Mesothelial cell of epicardium (in vitro differentiated cells): ENCODE measurements around the gene BRWD1. TPM values are rescaled to one million over a fixed set of nuclear protein-coding genes. Genes with fewer than 3 reads are reported as not detected.

Experiments
- DNase-seq, 2 experiments: peaks; one replicate each; pipeline ENCODE4 v3.0.0; 2021; ENCODE audit warnings: low spot score in 2 of 2; ENCODE audit not compliant: unreplicated experiment in 2 of 2
- H3K27ac Mint-ChIP-seq: 2 replicates; pipeline ENCODE4 v1.8.0; 2021; ENCODE audit warnings: mixed read lengths
- H3K27me3 Mint-ChIP-seq: 2 replicates; pipeline ENCODE4 v1.8.0; 2021; ENCODE audit warnings: low read depth, mixed read lengths
- H3K36me3 Mint-ChIP-seq: 2 replicates; pipeline ENCODE4 v1.8.0; 2021; ENCODE audit warnings: mixed read lengths
- H3K4me1 Mint-ChIP-seq: 2 replicates; pipeline ENCODE4 v1.8.0; 2021; ENCODE audit warnings: mixed read lengths
- H3K4me3 Mint-ChIP-seq: 2 replicates; pipeline ENCODE4 v1.8.0; 2021; ENCODE audit warnings: mild to moderate bottlenecking, moderate library complexity, mixed read lengths
- H3K9me3 Mint-ChIP-seq: 2 replicates; pipeline ENCODE4 v1.8.0; 2021; ENCODE audit warnings: mixed read lengths
- CTCF ChIP-seq: fragments of 200-600 bp; sonication (generic); IDR thresholded peaks from one replicate; pipeline ENCODE4 v1.5.0; 2021; ENCODE audit warnings: antibody characterized with exemption; ENCODE audit not compliant: unreplicated experiment
- total RNA-seq: library from RNA; stranded (reverse); gene quantifications from 3 replicates; pipeline ENCODE4 v1.2.1, GENCODE V29; 2021

BRWD1 gene
- total RNA-seq, 1 donor from 2014 or later: 65.9 TPM

- no peaks in the 10 kb centered on the region for H3K27me3 Mint-ChIP-seq
- DNase-seq: no peak
- no peaks in the 10 kb centered on the region for H3K9me3 Mint-ChIP-seq
- no peak overlapping the region for H3K4me3 Mint-ChIP-seq
- no peaks in the 10 kb centered on the region for H3K4me1 Mint-ChIP-seq
- TF ChIP-seq CTCF: no peak
- H3K36me3 Mint-ChIP-seq: peaks cover 34% of the 10 kb centered on the region
- H3K27ac Mint-ChIP-seq: no peak overlapping the region
Measured at GRCh38 chr21:39269620-39270019, 43.8 kb downstream of the BRWD1 start.

DNA sequence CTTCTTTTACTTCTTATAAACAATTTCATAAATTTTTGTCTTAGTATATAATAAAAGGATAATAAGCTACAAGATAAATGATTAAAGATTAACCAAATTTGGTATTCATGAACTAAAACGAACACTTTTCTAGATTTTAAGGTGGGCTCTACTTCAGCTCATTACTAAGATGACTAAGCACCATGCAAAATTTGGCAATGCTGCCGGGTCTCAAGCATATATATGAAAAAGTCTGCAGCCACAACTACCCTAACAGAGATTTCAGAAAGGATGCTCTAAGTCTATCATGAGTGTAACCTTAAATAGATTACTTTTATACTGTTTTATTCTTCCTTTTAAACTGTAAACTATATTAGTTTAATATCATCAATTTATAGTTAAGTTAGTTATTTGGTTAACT is 47.8 kb downstream of the BRWD1 start:
- DNase-seq: no peak
- H3K27ac Mint-ChIP-seq: no peak overlapping the region
- H3K27me3 Mint-ChIP-seq: no peaks in the 10 kb centered on the region
- no peak overlapping the region for H3K4me3 Mint-ChIP-seq
- peaks cover 37% of the 10 kb centered on the region for H3K36me3 Mint-ChIP-seq
- H3K9me3 Mint-ChIP-seq: no peaks in the 10 kb centered on the region
- H3K4me1 Mint-ChIP-seq: no peaks in the 10 kb centered on the region
- TF ChIP-seq CTCF: no peak

DNA sequence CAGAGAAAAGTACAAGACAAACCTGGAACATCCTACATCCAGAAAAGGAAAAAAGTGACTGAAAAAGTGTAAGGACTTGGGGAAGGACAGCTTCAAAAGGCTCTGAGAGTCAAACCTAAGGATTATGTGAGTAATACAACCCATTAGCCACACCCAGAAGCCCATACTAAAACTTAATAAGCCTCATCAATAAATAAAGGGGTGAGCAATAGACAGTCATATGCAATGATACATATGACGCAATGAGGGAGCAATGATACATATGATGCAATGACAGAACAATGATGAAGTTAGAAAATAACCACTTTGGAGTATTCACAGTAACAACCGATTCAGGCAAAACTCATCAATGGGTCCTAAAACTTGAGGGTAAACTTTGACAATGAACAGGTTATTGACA is 50.1 kb downstream of the BRWD1 start:
- H3K9me3 Mint-ChIP-seq: no peaks in the 10 kb centered on the region
- no peak for TF ChIP-seq CTCF
- peaks cover 32% of the 10 kb centered on the region for H3K36me3 Mint-ChIP-seq
- H3K27me3 Mint-ChIP-seq: no peaks in the 10 kb centered on the region
- H3K4me3 Mint-ChIP-seq: no peak overlapping the region
- no peaks in the 10 kb centered on the region for H3K4me1 Mint-ChIP-seq
- H3K27ac Mint-ChIP-seq: no peak overlapping the region
- DNase-seq: no peak

GRCh38 chr21:39258207-39258606 is 55.2 kb downstream of the BRWD1 start:
- Mint-ChIP-seq H3K36me3 (peaks cover 38% of the 10 kb centered on the region), H3K27ac (no peak overlapping the region)
- TF ChIP-seq CTCF: no peak

DNA sequence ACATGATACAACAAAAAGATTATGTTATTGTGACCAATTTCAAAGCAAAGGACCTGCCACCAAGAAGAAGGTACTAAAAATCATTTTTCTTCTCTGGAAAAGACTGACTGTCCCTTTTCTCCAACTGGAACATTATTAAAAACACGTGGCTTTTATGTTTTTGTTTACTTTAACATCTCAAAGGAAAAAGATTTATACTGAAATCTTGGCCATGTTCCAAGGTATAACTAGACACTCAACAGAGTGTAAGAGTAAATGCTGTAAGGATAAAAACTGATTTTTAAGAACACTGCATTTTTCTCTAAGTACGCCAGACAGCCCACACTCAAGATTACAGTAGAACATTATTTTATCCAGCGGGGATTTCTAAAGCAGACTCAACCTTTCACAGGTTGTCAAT is 62.1 kb downstream of the BRWD1 start:
- TF ChIP-seq CTCF: no peak
- Mint-ChIP-seq H3K27me3 (no peaks in the 10 kb centered on the region), H3K4me3 (no peak overlapping the region), H3K36me3 (peaks cover 45% of the 10 kb centered on the region), H3K4me1 (peaks cover 10% of the 10 kb centered on the region), H3K27ac (peak overlapping the region; percentile 76), H3K9me3 (no peaks in the 10 kb centered on the region)
- no peak for DNase-seq

More at GRCh38 chr21:39258207-39258606, 55.2 kb downstream of the BRWD1 start:
- Mint-ChIP-seq H3K27me3 (no peaks in the 10 kb centered on the region), H3K4me3 (no peak overlapping the region), H3K9me3 (no peaks in the 10 kb centered on the region), H3K4me1 (no peaks in the 10 kb centered on the region)
- DNase-seq: no peak

GRCh38 chr21:39238275-39238674 is 75.2 kb downstream of the BRWD1 start:
- peaks cover 58% of the 10 kb centered on the region for H3K36me3 Mint-ChIP-seq
- no peak for TF ChIP-seq CTCF
- H3K27me3 Mint-ChIP-seq: no peaks in the 10 kb centered on the region
- H3K4me3 Mint-ChIP-seq: no peak overlapping the region
- peak overlapping the region; percentile 80 for H3K27ac Mint-ChIP-seq
- no peak for DNase-seq
- no peaks in the 10 kb centered on the region for H3K9me3 Mint-ChIP-seq
- peaks cover 8% of the 10 kb centered on the region for H3K4me1 Mint-ChIP-seq
